OCI-LY3 (cell line): ENCODE results near the gene BASP1.

ENCODE experiments used
- H2AFZ ChIP-seq: fragments of 200-600, 300-600 bp; shearing (Covaris generic); 2 replicates; pipeline ENCODE4 v1.6.0; 2014; ENCODE audit warnings: antibody characterized with exemption, low read depth, low read length
- H3K27ac ChIP-seq: fragments of 200-600, 300-600 bp; sonication (generic); 2 replicates; pipeline ENCODE4 v1.5.1; 2014; ENCODE audit warnings: mild to moderate bottlenecking, low read length, moderate library complexity, mixed read lengths
- H3K27me3 ChIP-seq: fragments of 200-600, 300-600 bp; sonication (generic); 2 replicates; pipeline ENCODE4 v1.6.1; 2014; ENCODE audit warnings: low read depth, low read length, mixed read lengths
- H3K36me3 ChIP-seq: fragments of 200-600, 300-600 bp; sonication (generic); replicated peaks from 2 replicates; pipeline ENCODE3; 2014; ENCODE audit warnings: low read depth, low read length, mixed read lengths
- H3K4me1 ChIP-seq: fragments of 300-600, 200-600 bp; sonication (generic); 2 replicates; pipeline ENCODE4 v1.6.1; 2014; ENCODE audit warnings: low read length, mixed read lengths
- H3K4me2 ChIP-seq: fragments of 200-600, 300-600 bp; sonication (generic); 2 replicates; pipeline ENCODE4 v1.6.1; 2014; ENCODE audit warnings: low read length, mixed read lengths
- H3K4me3 ChIP-seq: fragments of 300-600, 200-600 bp; sonication (generic); 2 replicates; pipeline ENCODE4 v1.5.1; 2014; ENCODE audit warnings: antibody characterized with exemption, mild to moderate bottlenecking, low read length, moderate library complexity
- H3K79me2 ChIP-seq: fragments of 300-600, 200-600 bp; shearing (Covaris generic); 2 replicates; pipeline ENCODE4 v1.6.1; 2014; ENCODE audit warnings: mild to moderate bottlenecking, low read length, mixed read lengths
- H3K9ac ChIP-seq: fragments of 300-600, 200-600 bp; shearing (Covaris generic); 2 replicates; pipeline ENCODE4 v1.6.0; 2014; ENCODE audit warnings: mild to moderate bottlenecking, low read length, moderate library complexity
- H3K9me3 ChIP-seq: fragments of 200-600, 300-600 bp; shearing (Covaris generic); 2 replicates; pipeline ENCODE4 v1.6.1; 2014; ENCODE audit warnings: low read length, mixed read lengths; ENCODE audit not compliant: insufficient read depth
- H4K20me1 ChIP-seq: fragments of 200-600, 300-600 bp; sonication (generic); 2 replicates; pipeline ENCODE4 v1.6.1; 2016; ENCODE audit warnings: low read length, mixed read lengths; ENCODE audit not compliant: insufficient read depth
- CTCF ChIP-seq: fragments of 200-600, 300-600 bp; sonication (generic); IDR thresholded peaks from 2 replicates; pipeline ENCODE4 v1.5.1; 2014; ENCODE audit warnings: antibody characterized with exemption, low read length, low read depth
- EZH2phosphoT487 ChIP-seq: fragments of 200-600 bp; shearing (Covaris generic); IDR thresholded peaks from 2 replicates; pipeline ENCODE4 v1.6.1; 2018; ENCODE audit warnings: antibody characterized with exemption, mixed run types, low read depth

The BASP1 gene

GRCh38 chr5:17325770-17326599 lies 108.6 kb downstream of the BASP1 start:
- H3K27ac ChIP-seq: no peak overlapping the region
- H2AFZ ChIP-seq: no peak overlapping the region
- no peaks in the 10 kb centered on the region for H3K79me2 ChIP-seq
- H3K27me3 ChIP-seq: no peaks in the 10 kb centered on the region
- H3K4me2 ChIP-seq: no peak overlapping the region
- H3K9me3 ChIP-seq: no peaks in the 10 kb centered on the region
- no peak overlapping the region for H3K9ac ChIP-seq
- no peaks in the 10 kb centered on the region for H4K20me1 ChIP-seq
- no peaks in the 10 kb centered on the region for H3K36me3 ChIP-seq
- TF ChIP-seq EZH2phosphoT487 (no peak), CTCF (no peak)
- no peak overlapping the region for H3K4me3 ChIP-seq
- H3K4me1 ChIP-seq: no peaks in the 10 kb centered on the region
